ENCODE measurements around the gene ADCY6.

Gene ADCY6

GRCh38 chr12:48824112-48824511 is 35.2 kb upstream of the ADCY6 start:
- no peaks in the 10 kb centered on the region for H3K9me3 ChIP-seq
- H3K27me3 ChIP-seq: no peaks in the 10 kb centered on the region
- TF ChIP-seq, protein P1, sequence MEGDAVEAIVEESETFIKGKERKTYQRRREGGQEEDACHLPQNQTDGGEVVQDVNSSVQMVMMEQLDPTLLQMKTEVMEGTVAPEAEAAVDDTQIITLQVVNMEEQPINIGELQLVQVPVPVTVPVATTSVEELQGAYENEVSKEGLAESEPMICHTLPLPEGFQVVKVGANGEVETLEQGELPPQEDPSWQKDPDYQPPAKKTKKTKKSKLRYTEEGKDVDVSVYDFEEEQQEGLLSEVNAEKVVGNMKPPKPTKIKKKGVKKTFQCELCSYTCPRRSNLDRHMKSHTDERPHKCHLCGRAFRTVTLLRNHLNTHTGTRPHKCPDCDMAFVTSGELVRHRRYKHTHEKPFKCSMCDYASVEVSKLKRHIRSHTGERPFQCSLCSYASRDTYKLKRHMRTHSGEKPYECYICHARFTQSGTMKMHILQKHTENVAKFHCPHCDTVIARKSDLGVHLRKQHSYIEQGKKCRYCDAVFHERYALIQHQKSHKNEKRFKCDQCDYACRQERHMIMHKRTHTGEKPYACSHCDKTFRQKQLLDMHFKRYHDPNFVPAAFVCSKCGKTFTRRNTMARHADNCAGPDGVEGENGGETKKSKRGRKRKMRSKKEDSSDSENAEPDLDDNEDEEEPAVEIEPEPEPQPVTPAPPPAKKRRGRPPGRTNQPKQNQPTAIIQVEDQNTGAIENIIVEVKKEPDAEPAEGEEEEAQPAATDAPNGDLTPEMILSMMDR (IDR thresholded peaks at IDR 0.05): no peak
- no peak for DNase-seq
- no peak overlapping the region for H3K27ac ChIP-seq
- H3K4me3 ChIP-seq: no peak overlapping the region
- H3K36me3 ChIP-seq: peaks cover under 1 to 60% (median 39%) of the 10 kb centered on the region in 3 donors
- intact Hi-C loops (cut with DNase I; ENCODE audit: low total_unique reads): no loop called here
- peaks cover 0 to 2% (median 1%) of the 10 kb centered on the region in 4 donors for H3K4me1 ChIP-seq

DNA sequence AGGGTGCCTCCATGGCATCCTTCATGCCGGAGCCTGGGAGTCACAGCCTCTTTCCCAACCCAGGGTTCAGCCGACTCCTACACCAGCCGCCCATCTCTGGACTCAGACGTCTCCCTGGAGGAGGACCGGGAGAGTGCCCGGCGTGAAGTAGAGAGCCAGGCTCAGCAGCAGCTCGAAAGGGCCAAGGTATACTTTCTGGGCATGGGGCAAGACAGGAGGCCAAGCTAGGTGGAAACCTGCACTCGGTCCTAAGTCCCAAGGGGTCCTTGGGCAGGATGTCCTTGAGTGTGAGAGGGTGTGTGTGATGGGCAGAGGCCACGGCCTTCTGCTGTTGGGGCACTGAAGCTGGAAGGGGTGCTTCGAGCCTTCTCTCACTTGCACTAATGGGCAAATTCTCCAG is 34.4 kb upstream of the ADCY6 start:
- no peak for DNase-seq
- peaks cover 0 to 52% (median 30%) of the 10 kb centered on the region in 3 donors for H3K36me3 ChIP-seq
- no peaks in the 10 kb centered on the region for H3K9me3 ChIP-seq
- no peak overlapping the region for H3K4me3 ChIP-seq
- H3K27ac ChIP-seq: no peak overlapping the region
- no peaks in the 10 kb centered on the region for H3K27me3 ChIP-seq
- TF ChIP-seq, protein P1 (IDR thresholded peaks at IDR 0.05): no peak
- intact Hi-C loops (cut with DNase I; ENCODE audit: low total_unique reads): no loop called here
- peaks cover 0 to 7% (median 3%) of the 10 kb centered on the region in 4 donors for H3K4me1 ChIP-seq

GRCh38 chr12:48822711-48823110 is 33.8 kb upstream of the ADCY6 start:
- DNase-seq: no peak
- no peaks in the 10 kb centered on the region for H3K9me3 ChIP-seq
- no peak overlapping the region for H3K4me3 ChIP-seq
- peaks cover 0 to 46% (median 25%) of the 10 kb centered on the region in 3 donors for H3K36me3 ChIP-seq
- intact Hi-C loops (cut with DNase I; ENCODE audit: low total_unique reads): no loop called here
- peaks cover 0 to 11% (median 7%) of the 10 kb centered on the region in 4 donors for H3K4me1 ChIP-seq
- no peak overlapping the region for H3K27ac ChIP-seq
- no peaks in the 10 kb centered on the region for H3K27me3 ChIP-seq
- TF ChIP-seq, protein P1 (IDR thresholded peaks at IDR 0.05): no peak

DNA sequence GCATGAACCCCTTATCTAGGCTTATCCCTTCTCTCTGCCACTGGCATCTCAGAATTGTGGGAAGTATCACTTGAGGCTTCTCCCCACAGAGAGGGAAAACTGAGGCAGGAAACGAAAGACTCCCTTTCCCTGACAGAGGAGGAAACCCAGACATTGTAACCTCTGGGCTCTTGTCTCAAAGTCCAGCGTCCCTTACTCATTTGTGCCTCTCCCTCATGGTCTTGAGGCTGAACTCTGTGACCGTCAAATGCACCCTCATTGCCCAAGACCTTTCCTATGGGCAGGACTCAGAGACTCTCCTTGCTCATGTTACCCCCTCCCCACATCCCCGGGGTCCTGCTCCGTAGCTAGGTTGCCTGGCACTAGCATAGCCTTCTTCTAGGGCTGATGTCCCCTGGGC is 33.2 kb upstream of the ADCY6 start:
- Histone ChIP-seq H3K27me3 (no peaks in the 10 kb centered on the region), H3K9me3 (no peaks in the 10 kb centered on the region), H3K4me1 (peaks cover 0 to 16% (median 11%) of the 10 kb centered on the region in 4 donors), H3K4me3 (no peak overlapping the region), H3K36me3 (peaks cover 0 to 41% (median 19%) of the 10 kb centered on the region in 3 donors), H3K27ac (no peak overlapping the region)
- intact Hi-C loops (cut with DNase I; ENCODE audit: low total_unique reads): no loop called here
- TF ChIP-seq, protein P1 (IDR thresholded peaks at IDR 0.05): no peak
- DNase-seq: no peak

DNA sequence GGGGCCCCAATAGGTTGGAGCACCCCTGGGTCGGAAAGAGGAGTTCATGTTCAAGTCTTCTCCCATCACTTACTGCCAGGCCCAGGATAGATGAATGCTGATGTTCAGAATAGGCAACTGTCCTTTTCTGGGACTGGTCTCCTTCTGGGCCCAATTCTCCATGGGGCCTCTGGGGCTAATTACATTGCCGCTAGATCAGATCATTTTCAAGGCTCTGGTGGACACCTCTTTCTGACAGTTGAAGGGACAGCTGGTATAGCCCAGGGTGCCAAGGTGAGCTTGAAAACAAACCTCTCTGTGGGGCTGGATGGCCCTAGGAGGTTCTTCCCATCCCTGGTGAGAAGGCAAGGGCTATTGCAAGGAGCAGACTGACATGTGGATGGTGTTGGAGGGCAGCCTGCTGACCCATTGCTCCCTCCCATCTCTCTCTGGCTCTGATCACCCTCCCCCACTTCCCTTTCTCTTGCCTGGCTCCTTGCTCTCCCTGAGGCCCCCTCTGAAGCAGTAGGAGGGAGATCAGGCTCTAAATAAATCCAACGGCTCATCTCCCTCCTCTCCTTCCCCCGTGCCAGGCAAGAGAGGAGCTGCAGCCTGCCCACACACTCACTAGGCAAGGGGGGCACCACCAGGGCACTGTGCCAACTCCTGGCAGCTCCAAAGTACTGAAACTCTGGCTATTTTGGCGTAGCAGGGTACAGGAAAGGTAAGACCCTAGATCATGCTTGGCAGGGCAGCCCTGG is 31.3 kb upstream of the ADCY6 start:
- no peaks in the 10 kb centered on the region for H3K9me3 ChIP-seq
- H3K4me3 ChIP-seq: no peak overlapping the region
- no peak overlapping the region for H3K27ac ChIP-seq
- TF ChIP-seq, protein P1 (IDR thresholded peaks at IDR 0.05): no peak
- intact Hi-C loops (cut with DNase I; ENCODE audit: low total_unique reads): no loop called here
- no peak for DNase-seq
- H3K27me3 ChIP-seq: no peaks in the 10 kb centered on the region
- H3K36me3 ChIP-seq: peaks cover 0 to 21% (median 4%) of the 10 kb centered on the region in 3 donors
- H3K4me1 ChIP-seq: peaks cover 0 to 27% (median 22%) of the 10 kb centered on the region in 4 donors

All from tibial artery (tissue), 4 donors.